SW480 (cell line): ENCODE results near the gene M6PR.
"Not testable (repeated sequence)": the region's sequence is repeated elsewhere in the genome, so short reads cannot be mapped to it uniquely, and the experiment has no call there.

Source experiments
- DNase-seq: peaks from one replicate; pipeline ENCODE4 v3.0.0-alpha.2; 2016; ENCODE audit warnings: low spot score

Gene M6PR

GRCh38 chr12:8950702-8951478, 1.4 kb upstream of the M6PR start:
- DNase-seq: no peak

- no peak for DNase-seq
Observed at GRCh38 chr12:8950221-8950527, 729 bp upstream of the M6PR start.

GRCh38 chr12:8948701-8949341, 624 bp downstream of the M6PR start:
- DNase-seq: peak; percentile 25

- no peak for DNase-seq
Observed at GRCh38 chr12:8947737-8948136, 1.7 kb downstream of the M6PR start.

- DNase-seq: no peak
Observed at GRCh38 chr12:8946733-8947132, 2.7 kb downstream of the M6PR start.

- no peak for DNase-seq
Observed at GRCh38 chr12:8943565-8944186, 5.8 kb downstream of the M6PR start.

GRCh38 chr12:8941691-8942478, 7.6 kb downstream of the M6PR start:
- no peak for DNase-seq

GRCh38 chr12:8937842-8938442, 11.5 kb downstream of the M6PR start:
- not testable (repeated sequence) for DNase-seq

- DNase-seq: no peak
Observed at GRCh38 chr12:8936735-8937134, 12.7 kb downstream of the M6PR start.

- DNase-seq: not testable (repeated sequence)
Observed at GRCh38 chr12:8934080-8934479, 15.4 kb downstream of the M6PR start.

GRCh38 chr12:8932464-8932863, 17.0 kb downstream of the M6PR start:
- DNase-seq: not testable (repeated sequence)

GRCh38 chr12:8930655-8931323, 18.7 kb downstream of the M6PR start:
- not testable (repeated sequence) for DNase-seq

GRCh38 chr12:8922544-8922943, 26.9 kb downstream of the M6PR start:
- no peak for DNase-seq

GRCh38 chr12:8919643-8920042, 29.8 kb downstream of the M6PR start:
- not testable (repeated sequence) for DNase-seq

GRCh38 chr12:8917751-8918150, 31.7 kb downstream of the M6PR start:
- DNase-seq: no peak

GRCh38 chr12:8917031-8917430, 32.4 kb downstream of the M6PR start:
- no peak for DNase-seq

GRCh38 chr12:8916154-8916553, 33.3 kb downstream of the M6PR start:
- no peak for DNase-seq

- peak; percentile 87 for DNase-seq
Observed at GRCh38 chr12:8914716-8915526, 34.5 kb downstream of the M6PR start.

- peak; percentile 67 for DNase-seq
Observed at GRCh38 chr12:8914033-8914715, 35.3 kb downstream of the M6PR start, which contains the start of gene PHC1. PHC1 (plus strand) TSS chr12:8914509; CDS start chr12:8917678, 3,169 bp downstream.

- no peak for DNase-seq
Observed at GRCh38 chr12:8913702-8914032, 35.8 kb downstream of the M6PR start.
